NB4 (cell line): Measurements from ENCODE around the gene GATA1.
"Not testable (repeated sequence)": the region's sequence is repeated elsewhere in the genome, so short reads cannot be mapped to it uniquely, and the experiment has no call there.

ENCODE experiments used
- DNase-seq: peaks from one replicate; pipeline ENCODE4 v3.0.0; 2010; ENCODE audit warnings: low read depth
- H3K4me3 ChIP-seq: one replicate; pipeline ENCODE4 v1.5.1; 2011; ENCODE audit warnings: mild to moderate bottlenecking, low read depth, low read length, moderate library complexity
- CTCF ChIP-seq: IDR thresholded peaks from one replicate; pipeline ENCODE4 v1.5.1; 2012; ENCODE audit warnings: low read depth, low read length
- MYC ChIP-seq: IDR thresholded peaks from 2 replicates; pipeline ENCODE4 v1.6.1; 2011; ENCODE audit warnings: low read depth, low read length
- POLR2A ChIP-seq: IDR thresholded peaks from 2 replicates; pipeline ENCODE4 v1.6.1; 2011; ENCODE audit warnings: mild to moderate bottlenecking; ENCODE audit not compliant: insufficient read length; ENCODE audit errors: extremely low read depth
- TF ChIP-seq, protein P1 (sequence below): IDR thresholded peaks from 2 replicates; pipeline ENCODE4 v1.6.1; 2011; ENCODE audit warnings: low read depth, low read length

Gene GATA1

DNA sequence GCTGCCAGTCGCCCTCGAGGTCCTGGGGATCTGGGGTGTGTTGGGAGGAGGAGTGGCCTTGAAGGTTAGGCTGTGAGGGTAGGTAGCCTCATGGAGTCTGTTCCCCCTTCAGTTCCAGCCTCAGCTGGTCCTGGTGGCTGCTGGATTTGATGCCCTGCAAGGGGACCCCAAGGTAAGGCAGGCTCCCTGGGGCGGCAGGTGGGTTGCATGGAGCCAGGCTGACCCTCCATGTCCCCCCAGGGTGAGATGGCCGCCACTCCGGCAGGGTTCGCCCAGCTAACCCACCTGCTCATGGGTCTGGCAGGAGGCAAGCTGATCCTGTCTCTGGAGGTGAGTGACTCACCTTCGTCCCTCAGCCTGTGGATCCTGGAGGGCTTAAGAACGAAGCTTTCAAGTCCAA, 28.3 kb downstream of the GATA1 start:
- TF ChIP-seq CTCF (no peak), POLR2A (no peak), MYC (no peak)
- TF ChIP-seq, protein P1, sequence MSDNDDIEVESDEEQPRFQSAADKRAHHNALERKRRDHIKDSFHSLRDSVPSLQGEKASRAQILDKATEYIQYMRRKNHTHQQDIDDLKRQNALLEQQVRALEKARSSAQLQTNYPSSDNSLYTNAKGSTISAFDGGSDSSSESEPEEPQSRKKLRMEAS: no peak
- no peak overlapping the region for H3K4me3 ChIP-seq
- DNase-seq: no peak

GRCh38 chrX:48815266-48815665, 28.9 kb downstream of the GATA1 start:
- TF ChIP-seq, protein P1: no peak
- TF ChIP-seq CTCF (no peak), POLR2A (no peak), MYC (no peak)
- no peak overlapping the region for H3K4me3 ChIP-seq
- no peak for DNase-seq

- H3K4me3 ChIP-seq: no peak overlapping the region
- no peak for TF ChIP-seq POLR2A
- TF ChIP-seq, protein P1: no peak
- TF ChIP-seq MYC: no peak
- TF ChIP-seq CTCF: no peak
- DNase-seq: no peak
These were observed 29.8 kb downstream of the GATA1 start for GRCh38 chrX:48816014-48816810.

DNA sequence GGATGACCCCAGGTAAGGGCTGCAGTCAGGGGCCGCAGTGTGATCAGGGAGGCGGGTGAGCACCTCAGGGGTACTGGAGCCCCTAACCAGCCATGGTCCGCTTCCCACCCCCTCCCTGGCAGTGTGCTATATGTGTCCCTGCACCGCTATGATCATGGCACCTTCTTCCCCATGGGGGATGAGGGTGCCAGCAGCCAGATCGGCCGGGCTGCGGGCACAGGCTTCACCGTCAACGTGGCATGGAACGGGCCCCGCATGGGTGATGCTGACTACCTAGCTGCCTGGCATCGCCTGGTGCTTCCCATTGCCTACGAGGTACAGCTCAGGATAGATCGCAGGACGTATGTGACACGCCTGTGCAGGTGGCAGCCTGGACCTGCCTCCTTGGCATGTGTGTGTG, 31.7 kb downstream of the GATA1 start:
- H3K4me3 ChIP-seq: no peak overlapping the region
- DNase-seq: no peak
- TF ChIP-seq MYC (no peak), POLR2A (no peak), CTCF (no peak)
- TF ChIP-seq, protein P1: no peak

DNA sequence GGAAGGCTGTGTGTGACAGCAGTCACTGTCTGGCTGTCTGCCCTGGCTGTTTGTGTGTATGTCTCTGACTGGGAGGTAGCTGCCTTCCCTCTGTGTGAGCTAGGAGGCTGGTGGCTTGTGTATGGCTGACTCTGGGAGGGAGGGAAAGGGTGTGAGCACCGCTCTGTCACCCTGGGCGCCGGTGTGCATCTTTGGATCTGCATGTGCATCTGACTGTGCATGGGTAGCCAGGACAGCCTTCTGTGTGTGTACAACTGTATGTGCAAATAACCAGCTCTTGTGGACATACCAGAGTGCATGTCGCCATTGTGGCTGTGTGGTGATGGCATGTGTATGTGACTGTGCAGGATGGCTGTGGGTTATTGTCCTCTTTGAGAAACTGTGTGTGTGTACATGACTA, 32.5 kb downstream of the GATA1 start:
- TF ChIP-seq MYC: no peak
- TF ChIP-seq CTCF: no peak
- no peak overlapping the region for H3K4me3 ChIP-seq
- no peak for DNase-seq

- DNase-seq, H3K4me3 ChIP-seq: not testable (repeated sequence)
These were observed 33.0 kb downstream of the GATA1 start for GRCh38 chrX:48819394-48819793.
